HG03565 (cell line): ENCODE data around the gene PPP6R1.
A peak's percentile ranks its signal among the peaks of the same experiment; 100 is the strongest.

ENCODE experiments used
- ATAC-seq: cut with Tn5 transposase; IDR thresholded peaks from one replicate; pipeline ENCODE4 v1.9.1; 2021; ENCODE audit warnings: mild to moderate bottlenecking, moderate library complexity; ENCODE audit not compliant: unreplicated experiment

The PPP6R1 gene, protein sequence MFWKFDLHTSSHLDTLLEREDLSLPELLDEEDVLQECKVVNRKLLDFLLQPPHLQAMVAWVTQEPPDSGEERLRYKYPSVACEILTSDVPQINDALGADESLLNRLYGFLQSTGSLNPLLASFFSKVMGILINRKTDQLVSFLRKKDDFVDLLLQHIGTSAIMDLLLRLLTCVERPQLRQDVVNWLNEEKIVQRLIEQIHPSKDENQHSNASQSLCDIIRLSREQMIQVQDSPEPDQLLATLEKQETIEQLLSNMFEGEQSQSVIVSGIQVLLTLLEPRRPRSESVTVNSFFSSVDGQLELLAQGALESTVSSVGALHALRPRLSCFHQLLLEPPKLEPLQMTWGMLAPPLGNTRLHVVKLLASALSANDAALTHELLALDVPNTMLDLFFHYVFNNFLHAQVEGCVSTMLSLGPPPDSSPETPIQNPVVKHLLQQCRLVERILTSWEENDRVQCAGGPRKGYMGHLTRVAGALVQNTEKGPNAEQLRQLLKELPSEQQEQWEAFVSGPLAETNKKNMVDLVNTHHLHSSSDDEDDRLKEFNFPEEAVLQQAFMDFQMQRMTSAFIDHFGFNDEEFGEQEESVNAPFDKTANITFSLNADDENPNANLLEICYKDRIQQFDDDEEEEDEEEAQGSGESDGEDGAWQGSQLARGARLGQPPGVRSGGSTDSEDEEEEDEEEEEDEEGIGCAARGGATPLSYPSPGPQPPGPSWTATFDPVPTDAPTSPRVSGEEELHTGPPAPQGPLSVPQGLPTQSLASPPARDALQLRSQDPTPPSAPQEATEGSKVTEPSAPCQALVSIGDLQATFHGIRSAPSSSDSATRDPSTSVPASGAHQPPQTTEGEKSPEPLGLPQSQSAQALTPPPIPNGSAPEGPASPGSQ

GRCh38 chr19:55258828-55259539 lies at the start of gene PPP6R1:
Gene PPP6R1, minus strand, starts transcription at chr19:55259017. Its CDS starts 11,914 bp downstream, at chr19:55247103.
- peak; percentile 55 for ATAC-seq

DNA sequence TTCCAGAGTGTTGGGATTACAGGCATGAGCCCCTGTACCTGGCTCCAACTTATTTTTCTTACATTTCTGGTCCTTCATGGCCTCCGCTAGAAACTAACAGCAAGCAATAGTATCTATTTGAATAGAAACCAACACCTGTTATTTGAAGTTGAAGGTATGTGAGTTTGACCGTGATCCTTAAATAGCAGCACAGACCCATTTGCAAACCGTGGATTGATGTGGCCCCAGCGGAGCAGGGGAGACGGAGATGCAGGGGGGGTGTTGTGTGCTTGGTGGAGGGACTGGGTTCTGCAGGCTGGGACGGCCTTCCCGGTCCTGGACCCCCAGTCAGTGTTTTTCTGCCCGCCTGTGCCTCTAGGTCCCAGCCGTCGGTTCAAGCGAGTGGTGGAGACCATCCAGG lies 49.5 kb upstream of the PPP6R1 start:
- no peak for ATAC-seq

DNA sequence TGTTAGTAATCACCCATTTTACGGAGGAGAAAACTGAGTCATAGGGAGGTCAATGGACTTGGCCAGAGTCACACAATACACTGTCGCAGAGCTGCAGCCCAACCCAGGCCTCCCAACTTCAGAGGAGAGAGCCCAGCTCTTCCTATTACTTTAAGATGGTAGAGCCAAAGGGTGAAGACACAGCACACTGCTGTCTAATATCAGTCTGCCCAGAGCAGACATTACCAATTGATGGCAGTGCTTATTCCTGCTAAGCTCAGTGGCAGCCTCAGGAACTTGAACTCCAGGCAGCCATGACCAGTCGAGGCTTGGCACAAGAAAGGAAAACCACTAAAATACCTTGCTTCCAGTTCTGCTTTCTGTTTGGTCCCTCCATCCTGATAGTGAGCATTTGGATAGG lies 47.9 kb upstream of the PPP6R1 start:
- ATAC-seq: no peak

DNA sequence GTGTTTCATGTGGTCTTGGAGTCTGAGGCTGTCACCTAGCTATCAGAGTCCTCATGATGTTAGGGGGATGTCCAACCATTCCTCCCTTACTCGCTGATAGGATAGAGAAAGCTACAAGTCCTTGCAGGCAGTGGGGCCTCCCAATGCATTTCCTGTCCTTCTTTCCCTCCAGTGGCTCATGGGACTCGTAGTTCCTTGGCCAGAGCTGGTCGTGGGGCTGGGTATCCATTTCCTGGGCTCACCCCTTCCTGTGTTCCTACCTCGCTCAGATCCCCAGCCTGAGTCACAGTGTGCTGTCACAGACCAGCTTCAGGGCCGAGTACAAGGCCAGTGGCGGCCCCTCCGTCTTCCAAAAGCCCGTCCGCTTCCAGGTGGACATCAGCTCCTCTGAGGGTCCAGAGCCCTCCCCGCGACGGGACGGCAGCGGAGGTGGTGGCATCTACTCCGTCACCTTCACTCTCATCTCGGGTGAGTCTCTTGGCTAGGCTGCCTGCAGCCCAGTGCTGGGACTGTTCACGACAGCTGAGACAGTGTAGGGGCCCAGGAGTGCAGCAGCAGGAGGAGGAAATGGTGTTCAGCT lies 47.3 kb upstream of the PPP6R1 start:
- ATAC-seq: no peak

DNA sequence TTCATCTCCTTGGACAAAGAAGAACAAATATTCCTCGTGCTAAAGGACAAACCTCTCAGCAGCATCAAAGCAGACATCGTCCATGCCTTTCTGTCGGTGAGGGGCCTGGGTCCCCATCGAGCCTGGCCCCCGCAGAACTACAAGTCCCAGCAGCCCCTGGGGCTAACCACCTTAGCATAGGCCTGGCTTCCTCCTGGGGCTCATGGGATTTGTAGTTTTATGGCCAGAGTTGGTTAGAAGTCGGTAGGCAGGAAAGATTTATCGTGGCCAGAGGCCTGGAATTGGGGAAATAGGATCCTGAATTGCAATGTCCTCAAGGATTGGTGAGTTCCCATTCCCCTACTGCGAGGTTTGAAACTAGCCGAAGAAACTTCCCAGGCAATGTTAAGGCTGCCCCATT lies 46.7 kb upstream of the PPP6R1 start:
- ATAC-seq: no peak

GRCh38 chr19:55304980-55305379 lies 46.2 kb upstream of the PPP6R1 start:
- ATAC-seq: no peak

- no peak for ATAC-seq
These were observed 45.6 kb upstream of the PPP6R1 start for GRCh38 chr19:55304279-55304978.

DNA sequence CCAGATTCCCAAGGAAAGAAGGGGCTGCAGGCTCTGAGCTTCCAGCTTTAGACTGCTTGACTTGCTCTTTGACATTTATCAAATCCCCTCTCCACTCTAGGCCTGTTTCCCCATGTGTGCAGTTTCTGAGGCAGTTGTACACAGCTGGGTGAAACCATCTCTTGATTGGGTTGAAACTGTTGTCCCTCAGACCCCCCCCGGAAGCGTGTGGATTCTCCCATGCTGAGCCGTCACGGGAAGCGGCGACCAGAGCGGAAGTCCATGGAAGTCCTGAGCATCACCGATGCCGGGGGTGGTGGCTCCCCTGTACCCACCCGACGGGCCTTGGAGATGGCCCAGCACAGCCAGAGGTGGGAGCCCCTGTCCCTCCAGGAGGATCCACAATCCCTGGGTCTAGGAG lies 44.7 kb upstream of the PPP6R1 start:
- no peak for ATAC-seq

GRCh38 chr19:55302318-55302703 lies 43.5 kb upstream of the PPP6R1 start:
- ATAC-seq: no peak

DNA sequence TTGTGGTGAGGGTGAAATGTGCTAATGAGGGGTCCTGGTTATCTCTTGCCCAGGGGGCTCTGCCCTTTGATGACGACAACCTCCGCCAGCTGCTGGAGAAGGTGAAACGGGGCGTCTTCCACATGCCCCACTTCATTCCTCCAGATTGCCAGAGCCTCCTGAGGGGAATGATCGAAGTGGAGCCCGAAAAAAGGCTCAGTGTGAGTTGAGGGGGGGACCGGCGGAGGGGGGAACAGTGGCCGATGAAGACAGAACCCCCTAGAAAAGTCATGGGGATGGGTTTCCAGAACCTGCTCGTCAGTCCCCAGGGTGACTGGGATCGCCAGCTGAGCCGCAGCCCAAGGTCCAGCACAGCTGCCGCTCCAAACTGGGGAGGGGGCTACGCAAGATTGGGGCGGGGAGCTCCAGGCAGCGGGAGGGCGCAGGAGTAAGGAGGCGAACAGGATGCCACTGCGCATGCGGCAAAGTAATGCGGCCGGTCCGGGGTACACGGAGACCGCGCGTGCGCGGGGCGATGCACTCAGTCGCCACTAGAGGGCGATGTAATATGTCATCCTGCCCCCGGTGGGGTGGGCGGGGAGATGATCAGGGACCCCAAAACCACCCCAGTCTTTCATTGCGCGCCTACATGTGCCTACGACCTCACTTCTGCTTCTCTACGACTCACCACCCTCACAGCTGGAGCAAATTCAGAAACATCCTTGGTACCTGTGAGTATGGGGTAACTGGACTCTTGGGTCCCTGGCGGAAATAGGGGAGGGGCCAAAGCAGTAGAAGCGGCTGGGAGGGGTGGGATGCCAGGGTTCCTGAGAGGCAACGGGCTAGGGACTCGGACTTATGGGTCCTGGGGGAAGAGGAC lies 42.9 kb upstream of the PPP6R1 start:
- peak; percentile 65 for ATAC-seq

DNA sequence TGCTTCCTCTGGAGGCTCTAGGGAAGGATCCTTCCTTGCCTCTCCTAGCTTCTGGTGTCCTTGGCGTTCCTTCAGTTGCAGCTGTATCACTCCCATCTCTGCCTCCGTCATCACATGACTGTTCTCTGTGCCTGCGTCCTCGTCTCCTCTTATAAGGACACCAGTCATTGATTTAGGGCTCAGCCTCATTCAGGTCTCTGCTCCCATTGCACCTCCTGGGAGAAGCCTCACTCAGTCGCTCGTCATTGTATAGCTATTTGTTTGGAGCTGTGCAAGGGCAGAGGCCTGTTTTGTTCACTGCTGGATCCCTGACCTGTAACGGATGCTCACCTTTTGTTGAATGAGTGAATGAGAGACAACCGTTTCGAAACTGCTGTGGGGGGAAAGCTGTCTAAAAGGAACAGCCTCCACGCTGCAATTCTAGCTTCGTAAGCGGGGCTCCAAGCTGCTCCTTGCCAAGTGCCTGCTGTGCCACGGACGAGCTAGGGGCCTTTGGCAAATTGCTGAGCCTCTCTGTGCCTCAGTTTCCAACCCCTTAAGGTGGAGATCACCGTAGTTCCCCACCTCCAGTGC lies 42.2 kb upstream of the PPP6R1 start:
- ATAC-seq: no peak

- ATAC-seq: no peak
These were observed 41.2 kb upstream of the PPP6R1 start for GRCh38 chr19:55299991-55300390.

DNA sequence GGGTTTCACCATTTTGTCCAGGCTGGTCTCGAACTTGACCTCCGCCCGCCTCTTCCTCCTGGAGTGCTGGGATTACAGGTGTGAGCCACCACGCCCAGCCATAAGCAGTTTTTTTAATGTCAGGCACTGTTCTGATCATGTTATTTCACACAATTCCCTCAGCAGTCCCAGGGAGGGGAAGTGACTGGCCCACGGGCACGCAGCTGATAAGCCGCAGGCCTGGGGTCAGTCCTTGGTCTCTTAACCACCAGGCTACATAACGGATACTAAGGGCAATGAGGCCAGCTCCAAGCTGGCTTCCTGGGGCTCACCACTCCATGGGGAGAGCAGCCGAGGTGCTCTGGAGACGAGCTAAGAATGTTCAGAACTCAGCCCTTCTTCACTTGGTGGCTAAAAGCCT lies 38.5 kb upstream of the PPP6R1 start:
- ATAC-seq: no peak

DNA sequence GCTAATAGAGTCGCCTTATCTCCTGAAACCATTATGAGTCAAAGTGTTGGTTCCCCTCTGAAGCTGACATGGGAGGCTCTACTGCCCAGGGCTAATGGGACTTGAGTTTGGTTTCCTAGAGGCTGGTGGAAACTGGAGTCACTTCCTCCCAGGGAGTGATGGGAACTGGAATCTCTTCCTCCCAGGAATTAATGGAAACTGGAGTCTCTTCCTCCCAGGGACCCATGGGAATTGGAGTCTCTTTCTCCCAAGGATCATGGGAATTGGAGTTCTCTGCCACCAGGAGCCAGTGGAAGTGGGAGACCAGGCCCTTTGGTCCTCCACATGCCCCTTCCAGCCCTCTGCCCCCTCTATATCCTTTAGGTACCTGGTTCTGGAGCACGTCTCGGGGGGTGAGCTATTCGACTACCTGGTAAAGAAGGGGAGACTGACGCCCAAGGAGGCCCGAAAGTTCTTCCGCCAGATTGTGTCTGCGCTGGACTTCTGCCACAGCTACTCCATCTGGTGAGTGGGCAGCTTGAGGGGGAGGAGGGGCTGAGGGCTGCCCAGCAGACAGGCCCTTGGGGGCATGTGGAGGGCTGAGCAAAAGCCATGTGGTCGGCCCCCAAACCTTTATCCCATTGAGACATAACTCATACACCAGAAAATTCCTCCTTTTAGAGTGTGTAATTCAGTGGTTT lies 30.4 kb upstream of the PPP6R1 start:
- ATAC-seq: no peak

GRCh38 chr19:55287361-55288079 lies 28.7 kb upstream of the PPP6R1 start:
- ATAC-seq: no peak

DNA sequence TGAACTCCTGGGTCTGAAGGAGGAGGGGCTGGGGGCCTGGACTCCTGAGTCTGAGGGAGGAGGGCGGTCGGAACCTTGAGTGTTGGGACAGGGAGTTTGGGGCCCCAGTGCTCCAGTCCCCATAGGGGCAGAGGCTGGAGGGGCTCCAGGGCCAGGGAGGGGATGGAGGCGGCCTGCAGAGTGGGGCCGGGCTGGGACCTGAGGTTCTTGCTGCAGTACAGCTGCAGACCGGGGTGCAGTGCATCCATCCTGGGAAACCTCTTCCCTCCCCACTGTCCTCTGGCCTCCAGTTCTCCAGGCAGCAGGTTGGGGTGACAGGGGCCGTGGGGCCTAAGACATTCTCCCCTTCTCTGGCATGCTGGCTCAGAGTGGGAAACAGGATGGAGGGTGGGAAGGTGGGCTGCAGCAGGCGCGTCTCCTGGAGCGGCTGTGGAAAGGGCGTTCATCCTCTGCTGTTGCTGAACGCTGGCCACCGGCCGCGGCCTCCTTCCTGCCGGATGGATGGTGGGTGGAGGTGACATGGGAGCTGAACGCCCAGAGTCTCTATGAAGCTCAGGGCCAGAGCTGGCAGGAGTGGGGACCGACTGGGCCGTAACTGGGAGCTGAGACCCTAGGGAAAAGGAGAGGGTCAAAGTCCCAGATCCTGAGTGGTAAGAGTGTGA lies 26.5 kb upstream of the PPP6R1 start:
- ATAC-seq: no peak

GRCh38 chr19:55284405-55285058 lies 25.7 kb upstream of the PPP6R1 start:
- ATAC-seq: no peak
